H1 (cell line): ENCODE results near the gene ITGA8. TPM values are rescaled to one million over a fixed set of nuclear protein-coding genes. Genes with fewer than 3 reads are reported as not detected.

Experiments used
- CTCF ChIA-PET: fragments of 300-600 bp; sonication (Branson Sonifier 250); formaldehyde crosslinking; loops from one replicate; lab custom pipeline; 2021; ENCODE audit not compliant: partially characterized antibody; lab: Charles Lee
- POLR2A ChIA-PET: fragments of 300-600 bp; sonication (Branson Sonifier 250); formaldehyde crosslinking; loops from one replicate; lab custom pipeline; 2021; ENCODE audit warnings: inconsistent platforms; ENCODE audit not compliant: partially characterized antibody; lab: Charles Lee
- DNase-seq, 2 experiments: peaks; one replicate each; pipeline versions ENCODE4 v3.0.0 to v3.0.0-alpha.2; 2010 to 2022; ENCODE audit warnings: low spot score in 2 of 2, low read depth in 1 of 2, mixed read lengths in 1 of 2
- FAIRE-seq: peaks from 2 replicates; lab custom pipeline; 2011; peaks lifted over from hg19 to GRCh38; lab: Jason Lieb, UNC
- H2AFZ ChIP-seq: 2 replicates; pipeline ENCODE4 v1.8.1; 2012; ENCODE audit warnings: low read length, inconsistent platforms
- H2AK5ac ChIP-seq: 2 replicates; pipeline ENCODE4 v1.6.1; 2013; ENCODE audit warnings: low read depth, low read length
- H2BK120ac ChIP-seq: replicated peaks from 2 replicates; pipeline ENCODE3; 2013; ENCODE audit warnings: low read depth, low read length, inconsistent platforms
- H2BK12ac ChIP-seq: 2 replicates; pipeline ENCODE4 v1.6.1; 2013; ENCODE audit warnings: low read depth, low read length
- H2BK15ac ChIP-seq: 2 replicates; pipeline ENCODE4 v1.6.1; 2013; ENCODE audit warnings: low read length
- H2BK20ac ChIP-seq: 2 replicates; pipeline ENCODE4 v1.6.1; 2013; ENCODE audit warnings: low read length
- H2BK5ac ChIP-seq: 2 replicates; pipeline ENCODE4 v1.6.1; 2013; ENCODE audit warnings: low read depth, low read length
- H3K14ac ChIP-seq: 2 replicates; pipeline ENCODE4 v1.6.1; 2013; ENCODE audit warnings: inconsistent platforms; ENCODE audit not compliant: insufficient read length
- H3K18ac ChIP-seq: 2 replicates; pipeline ENCODE4 v1.6.1; 2013; ENCODE audit warnings: low read length; ENCODE audit errors: extremely low read depth
- H3K23ac ChIP-seq: 2 replicates; pipeline ENCODE4 v1.6.1; 2013; ENCODE audit warnings: inconsistent platforms; ENCODE audit not compliant: insufficient read length
- H3K23me2 ChIP-seq: 2 replicates; pipeline ENCODE4 v1.6.1; 2013; ENCODE audit warnings: low read depth, low read length
- H3K27ac ChIP-seq: 2 replicates; pipeline ENCODE4 v1.6.1; 2011; ENCODE audit warnings: low read depth, low read length, inconsistent platforms
- H3K27me3 ChIP-seq, 4 experiments: replicated peaks in 1 of 4; 1 replicate in 1 of 4; 2 replicates in 3 of 4; pipeline versions ENCODE4 v1.6.1 to v1.8.1; 2011 to 2013; ENCODE audit warnings: low read length in 3 of 4, mild to moderate bottlenecking in 3 of 4, inconsistent platforms in 2 of 4, mixed read lengths in 2 of 4, moderate library complexity in 1 of 4; ENCODE audit not compliant: control insufficient read depth in 3 of 4, insufficient read depth in 3 of 4; ENCODE audit errors: extremely low read depth in 1 of 4
- H3K36me3 ChIP-seq, 4 experiments: 2 replicates each; pipeline versions ENCODE4 v1.6.1 to v1.8.1; 2011 to 2013; ENCODE audit warnings: mild to moderate bottlenecking in 4 of 4, low read length in 3 of 4, moderate library complexity in 2 of 4, control low read depth in 1 of 4, inconsistent platforms in 1 of 4; ENCODE audit not compliant: insufficient read depth in 4 of 4, control insufficient read depth in 2 of 4
- H3K4ac ChIP-seq: replicated peaks from 2 replicates; pipeline ENCODE3; 2013; ENCODE audit warnings: low read length, low read depth, mixed read lengths, inconsistent platforms; ENCODE audit not compliant: insufficient read length
- H3K4me1 ChIP-seq, 4 experiments: replicated peaks in 1 of 4; 1 replicate in 1 of 4; 2 replicates in 3 of 4; pipeline versions ENCODE4 v1.6.1 to v1.8.1; 2011 to 2013; ENCODE audit warnings: low read length in 3 of 4, inconsistent platforms in 2 of 4, mixed read lengths in 1 of 4; ENCODE audit not compliant: insufficient read depth in 4 of 4, control insufficient read depth in 3 of 4
- H3K4me2 ChIP-seq, 2 experiments: 2 replicates each; pipeline versions ENCODE4 v1.6.1 to v1.8.1; 2011 to 2013; ENCODE audit warnings: low read depth in 2 of 2, low read length in 2 of 2, control low read depth in 1 of 2, inconsistent platforms in 1 of 2, mild to moderate bottlenecking in 1 of 2; ENCODE audit not compliant: insufficient read depth in 1 of 2
- H3K4me3 ChIP-seq, 4 experiments: fragments of 200-600, 300-600 bp in 1 of 4; sonication (generic), shearing (Covaris generic), sonication (Bioruptor Twin) in 1 of 4; 2 replicates each; pipeline versions ENCODE4 v1.5.1 to v1.8.1; 2011 to 2016; ENCODE audit warnings: low read length in 4 of 4, low read depth in 3 of 4, control low read depth in 2 of 4, inconsistent platforms in 2 of 4, mild to moderate bottlenecking in 2 of 4, mixed read lengths in 1 of 4, moderate library complexity in 1 of 4; ENCODE audit not compliant: insufficient read depth in 2 of 4; ENCODE audit errors: extremely low read depth in 1 of 4
- H3K56ac ChIP-seq: replicated peaks from 2 replicates; pipeline ENCODE3; 2013; ENCODE audit warnings: low read depth, mild to moderate bottlenecking, mixed read lengths, low read length, inconsistent platforms; ENCODE audit not compliant: insufficient read length
- H3K79me1 ChIP-seq: 2 replicates; pipeline ENCODE4 v1.6.1; 2013; ENCODE audit warnings: low read depth, low read length, control low read depth
- H3K79me2 ChIP-seq, 2 experiments: 2 replicates each; pipeline versions ENCODE4 v1.6.1 to v1.8.1; 2012 to 2013; ENCODE audit warnings: low read length in 2 of 2, mild to moderate bottlenecking in 2 of 2, inconsistent platforms in 1 of 2; ENCODE audit not compliant: insufficient read depth in 2 of 2, control insufficient read depth in 1 of 2
- H3K9ac ChIP-seq, 4 experiments: replicated peaks in 1 of 4; 1 replicate in 1 of 4; 2 replicates in 3 of 4; pipeline versions ENCODE4 v1.6.1 to v1.8.1; 2011 to 2013; ENCODE audit warnings: low read depth in 3 of 4, low read length in 3 of 4, control low read depth in 2 of 4, mild to moderate bottlenecking in 2 of 4, moderate library complexity in 2 of 4, inconsistent platforms in 1 of 4; ENCODE audit errors: extremely low read depth in 1 of 4
- H3K9me3 ChIP-seq, 2 experiments: 2 replicates each; pipeline versions ENCODE4 v1.6.1 to v1.8.1; 2012 to 2013; ENCODE audit warnings: mild to moderate bottlenecking in 2 of 2, moderate library complexity in 2 of 2, control low read depth in 1 of 2, inconsistent platforms in 1 of 2, low read depth in 1 of 2, low read length in 1 of 2, mixed read lengths in 1 of 2; ENCODE audit not compliant: insufficient read depth in 2 of 2
- H4K20me1 ChIP-seq, 2 experiments: replicated peaks in 1 of 2; 2 replicates each; pipeline versions ENCODE3 to v1.8.1; 2011 to 2013; ENCODE audit warnings: inconsistent platforms in 2 of 2, low read length in 2 of 2, mild to moderate bottlenecking in 1 of 2; ENCODE audit not compliant: insufficient read depth in 2 of 2, control insufficient read depth in 1 of 2
- H4K5ac ChIP-seq: 2 replicates; pipeline ENCODE4 v1.6.1; 2013; ENCODE audit warnings: low read length, low read depth, mixed read lengths, inconsistent platforms; ENCODE audit not compliant: insufficient read length
- H4K8ac ChIP-seq: 2 replicates; pipeline ENCODE4 v1.8.0; 2013; ENCODE audit warnings: mild to moderate bottlenecking, moderate library complexity, low read length, inconsistent platforms; ENCODE audit not compliant: insufficient read depth; ENCODE audit errors: extremely low read depth
- H4K91ac ChIP-seq: replicated peaks from 2 replicates; pipeline ENCODE3; 2013; ENCODE audit warnings: low read length, mixed read lengths, inconsistent platforms; ENCODE audit not compliant: insufficient read length
- CREB1 ChIP-seq: IDR thresholded peaks from 2 replicates; pipeline ENCODE4 v1.6.1; 2012; ENCODE audit warnings: inconsistent platforms
- FOSL1 ChIP-seq: IDR thresholded peaks from 2 replicates; pipeline ENCODE4 v1.6.1; 2011; ENCODE audit warnings: mild to moderate bottlenecking, low read depth, low read length, moderate library complexity; ENCODE audit not compliant: insufficient read depth
- GTF2F1 ChIP-seq: IDR thresholded peaks from 2 replicates; pipeline ENCODE4 v1.6.1; 2012; ENCODE audit warnings: low read depth, low read length, improper control_type of control experiment, borderline replicate concordance
- HDAC2 ChIP-seq, 2 experiments: fragments of 300-600 bp in 1 of 2; sonication (generic) in 1 of 2; IDR thresholded peaks; 2 replicates each; pipeline ENCODE4 v1.6.1; 2011 to 2012; ENCODE audit warnings: low read depth in 2 of 2, low read length in 2 of 2, mild to moderate bottlenecking in 2 of 2, moderate library complexity in 2 of 2, borderline replicate concordance in 1 of 2, inconsistent platforms in 1 of 2
- HDAC6 ChIP-seq: IDR thresholded peaks from one replicate; pipeline ENCODE4 v1.7.1; 2012; ENCODE audit warnings: low read depth, mild to moderate bottlenecking, inconsistent platforms, low read length, moderate library complexity
- NRF1 ChIP-seq: IDR thresholded peaks from 2 replicates; pipeline ENCODE4 v1.6.1; 2011; ENCODE audit warnings: mild to moderate bottlenecking, low read depth, low read length, improper control_type of control experiment
- PHF8 ChIP-seq: fragments of 200-600 bp; sonication (generic); conservative IDR thresholded peaks from 2 replicates; pipeline ENCODE4 v1.7.1; 2012; ENCODE audit warnings: low read depth, mild to moderate bottlenecking, inconsistent platforms, low read length, moderate library complexity
- SAP30 ChIP-seq: fragments of 300-600 bp; sonication (generic); IDR thresholded peaks from 2 replicates; pipeline ENCODE4 v1.7.1; 2012; ENCODE audit warnings: low read length, moderate library complexity, mild to moderate bottlenecking, inconsistent platforms; ENCODE audit not compliant: insufficient read depth, insufficient replicate concordance
- SIRT6 ChIP-seq: IDR thresholded peaks from one replicate; pipeline ENCODE4 v1.7.1; 2012; ENCODE audit warnings: low read length, inconsistent platforms
- SIX5 ChIP-seq: IDR thresholded peaks from 2 replicates; pipeline ENCODE4 v1.6.1; 2011; ENCODE audit warnings: mild to moderate bottlenecking, low read depth, low read length
- TEAD4 ChIP-seq: IDR thresholded peaks from 2 replicates; pipeline ENCODE4 v1.6.1; 2012; ENCODE audit warnings: low read depth, low read length, inconsistent platforms, mixed read lengths
- WGBS, 2 experiments: shearing (Covaris generic) in 1 of 2; methylation state at CpG; one replicate each; pipeline versions ENCODE4 v1.1.6 to v1.1.7; 2013 to 2015; ENCODE audit warnings: low lambda C conversion rate in 2 of 2, mixed read lengths in 2 of 2, inconsistent platforms in 1 of 2, low coverage in 1 of 2, missing lambda C conversion rate in 1 of 2; ENCODE audit not compliant: insufficient replicate concordance in 2 of 2, insufficient coverage in 1 of 2, insufficient read length in 1 of 2; ENCODE audit errors: extremely low coverage in 1 of 2, missing lambda C conversion rate in 1 of 2; 5-methylcytosine and 5-hydroxymethylcytosine counted together
- polyA plus RNA-seq, 7 experiments: library from polyadenylated mRNA; depleted of rRNA in 3 of 7; stranded (reverse) in 5 of 7; unstranded in 2 of 7; fragments of >200 nt in 5 of 7; fragments of 200-250 nt in 2 of 7; gene quantifications; 1 replicate in 5 of 7; 2 replicates in 1 of 7; 4 replicates in 1 of 7; pipeline versions ENCODE4 v1.2.1 to v1.2.3, GENCODE V29; 2011 to 2013; ENCODE audit warnings: missing spikeins in 2 of 7, mixed read lengths in 2 of 7
- total RNA-seq: library from RNA; stranded (reverse); fragmentation: NEBNext Ultra II Directional; extraction: Animal tissue kit (Norgen Biotek cat#: 25700); gene quantifications from 2 replicates; pipeline ENCODE4 v1.2.1, GENCODE V29; 2021
- TF ChIP-seq, protein P1 (sequence below), 3 experiments: IDR thresholded peaks; 1 replicate in 2 of 3; 2 replicates in 1 of 3; pipeline versions ENCODE4 v1.5.1 to v1.6.1; 2011; ENCODE audit warnings: low read length in 3 of 3, mild to moderate bottlenecking in 3 of 3, inconsistent platforms in 2 of 3, low read depth in 1 of 3, moderate library complexity in 1 of 3; ENCODE audit not compliant: insufficient read depth in 1 of 3; ENCODE audit errors: control extremely low read depth in 1 of 3

The ITGA8 gene
- total and polyA plus RNA-seq, 2 of the 8 experiments (the other 6 are each of a cell fraction or from before 2014, with no cell fraction given), result not detected

DNA sequence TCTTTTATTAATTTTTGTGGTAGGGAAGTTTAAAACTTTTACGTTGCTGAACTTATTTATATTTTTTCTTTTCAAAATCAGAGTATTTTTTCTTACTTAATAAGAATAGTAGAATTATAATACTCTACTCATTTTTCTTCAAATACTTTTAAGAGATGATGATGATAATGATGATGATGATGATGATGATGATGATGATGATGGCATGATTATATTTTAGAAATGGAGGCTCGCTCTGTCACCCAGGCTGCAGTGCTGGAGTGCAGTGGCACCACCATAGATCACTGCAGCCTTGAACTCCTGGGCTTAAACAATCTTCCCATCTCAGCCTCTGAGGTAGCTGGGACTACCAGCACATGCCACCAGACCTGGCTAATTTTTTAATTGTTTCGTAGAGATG lies 230.3 kb downstream of the ITGA8 start:
- H3K9ac ChIP-seq, result no peak overlapping the region
- no peak overlapping the region for H2BK5ac ChIP-seq
- no peak overlapping the region for H3K4me2 ChIP-seq
- ChIA-PET CTCF (interaction anchor here (0.6 kb wide), 1 partner anchor 12 kb away, joined by 3 read pairs; no protein-coding TSS in a partner anchor), POLR2A (no interaction called here)
- FAIRE-seq, result no peak
- H3K23ac ChIP-seq, result no peak overlapping the region
- no peak overlapping the region for H2AFZ ChIP-seq
- no peak overlapping the region for H4K91ac ChIP-seq
- no peak overlapping the region for H2AK5ac ChIP-seq
- no peak overlapping the region for H3K18ac ChIP-seq
- H3K79me1 ChIP-seq, result no peaks in the 10 kb centered on the region
- no peak overlapping the region for H4K8ac ChIP-seq
- H2BK12ac ChIP-seq, result no peak overlapping the region
- H3K14ac ChIP-seq, result no peak overlapping the region
- H3K36me3 ChIP-seq, result no peaks in the 10 kb centered on the region
- no peaks in the 10 kb centered on the region for H4K20me1 ChIP-seq
- no peak overlapping the region for H3K4ac ChIP-seq
- no peaks in the 10 kb centered on the region for H3K23me2 ChIP-seq
- no peak overlapping the region for H2BK120ac ChIP-seq
- no peaks in the 10 kb centered on the region; a peak in 1 of 7 replicates for H3K27me3 ChIP-seq
- no peaks in the 10 kb centered on the region for H3K79me2 ChIP-seq
- no peak overlapping the region for H3K56ac ChIP-seq
- H3K9me3 ChIP-seq, result no peaks in the 10 kb centered on the region
- no peak overlapping the region for H3K27ac ChIP-seq
- H2BK20ac ChIP-seq, result no peak overlapping the region
- DNase-seq, result no peak
- H3K4me1 ChIP-seq, result no peaks in the 10 kb centered on the region
- no peak overlapping the region for H3K4me3 ChIP-seq
- no peak overlapping the region for H4K5ac ChIP-seq
- no peak overlapping the region for H2BK15ac ChIP-seq
- WGBS, 2 experiments, result 86% methylated on average over 3 of the region's 3 CpGs; no CpG with 5 or more reads in 1 of the 2 experiments
- TF ChIP-seq, protein P1, sequence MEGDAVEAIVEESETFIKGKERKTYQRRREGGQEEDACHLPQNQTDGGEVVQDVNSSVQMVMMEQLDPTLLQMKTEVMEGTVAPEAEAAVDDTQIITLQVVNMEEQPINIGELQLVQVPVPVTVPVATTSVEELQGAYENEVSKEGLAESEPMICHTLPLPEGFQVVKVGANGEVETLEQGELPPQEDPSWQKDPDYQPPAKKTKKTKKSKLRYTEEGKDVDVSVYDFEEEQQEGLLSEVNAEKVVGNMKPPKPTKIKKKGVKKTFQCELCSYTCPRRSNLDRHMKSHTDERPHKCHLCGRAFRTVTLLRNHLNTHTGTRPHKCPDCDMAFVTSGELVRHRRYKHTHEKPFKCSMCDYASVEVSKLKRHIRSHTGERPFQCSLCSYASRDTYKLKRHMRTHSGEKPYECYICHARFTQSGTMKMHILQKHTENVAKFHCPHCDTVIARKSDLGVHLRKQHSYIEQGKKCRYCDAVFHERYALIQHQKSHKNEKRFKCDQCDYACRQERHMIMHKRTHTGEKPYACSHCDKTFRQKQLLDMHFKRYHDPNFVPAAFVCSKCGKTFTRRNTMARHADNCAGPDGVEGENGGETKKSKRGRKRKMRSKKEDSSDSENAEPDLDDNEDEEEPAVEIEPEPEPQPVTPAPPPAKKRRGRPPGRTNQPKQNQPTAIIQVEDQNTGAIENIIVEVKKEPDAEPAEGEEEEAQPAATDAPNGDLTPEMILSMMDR (IDR thresholded peaks at IDR 0.05; ENCODE audit: control extremely low read depth in 1 of 3, insufficient read depth in 1 of 3, low read depth in 1 of 3, low read length in 3 of 3), result no peak
- TF ChIP-seq NRF1, result no peak
- TF ChIP-seq SIX5, result no peak
- TF ChIP-seq HDAC6, result no peak
- TF ChIP-seq SAP30, result no peak
- no peak for TF ChIP-seq SIRT6
- TF ChIP-seq CREB1, result no peak
- TF ChIP-seq PHF8, result no peak
- no peak for TF ChIP-seq HDAC2 (IDR thresholded peaks at IDR 0.05; ENCODE audit: borderline replicate concordance in 1 of 2, low read depth in 2 of 2, low read length in 2 of 2)
- no peak for TF ChIP-seq TEAD4
- no peak for TF ChIP-seq GTF2F1
- no peak for TF ChIP-seq FOSL1
